WERI-Rb-1 (cell line): ENCODE data around the gene TPM3.
"Not testable (repeated sequence)": the region's sequence is repeated elsewhere in the genome, so short reads cannot be mapped to it uniquely, and the experiment has no call there.

Experiments used
- DNase-seq: peaks from one replicate; pipeline ENCODE4 v3.0.0-alpha.2; 2020
- H3K27ac ChIP-seq: fragments of 250-450 bp; sonication (Bioruptor Pico); 2 replicates; pipeline ENCODE4 v1.5.1; 2020; ENCODE audit warnings: mild to moderate bottlenecking, moderate library complexity
- H3K27me3 ChIP-seq: fragments of 250-450 bp; sonication (Bioruptor Pico); 2 replicates; pipeline ENCODE4 v1.5.1; 2021; ENCODE audit warnings: mild to moderate bottlenecking, low read depth, moderate library complexity; ENCODE audit not compliant: insufficient read depth, severe bottlenecking
- H3K36me3 ChIP-seq: fragments of 250-450 bp; sonication (Bioruptor Pico); 2 replicates; pipeline ENCODE4 v1.5.1; 2020; ENCODE audit warnings: mild to moderate bottlenecking, moderate library complexity
- H3K4me3 ChIP-seq: 2 replicates; pipeline ENCODE4 v1.5.1; 2011; ENCODE audit warnings: low read depth, mild to moderate bottlenecking, control low read depth, low read length
- H3K9me3 ChIP-seq: fragments of 250-450 bp; sonication (Bioruptor Pico); 2 replicates; pipeline ENCODE4 v1.5.1; 2021; ENCODE audit warnings: mild to moderate bottlenecking, moderate library complexity; ENCODE audit not compliant: severe bottlenecking
- CTCF ChIP-seq: IDR thresholded peaks from 2 replicates; pipeline ENCODE4 v1.5.1; 2011; ENCODE audit warnings: low read depth, mild to moderate bottlenecking, control low read depth, inconsistent platforms, low read length

Gene TPM3

DNA sequence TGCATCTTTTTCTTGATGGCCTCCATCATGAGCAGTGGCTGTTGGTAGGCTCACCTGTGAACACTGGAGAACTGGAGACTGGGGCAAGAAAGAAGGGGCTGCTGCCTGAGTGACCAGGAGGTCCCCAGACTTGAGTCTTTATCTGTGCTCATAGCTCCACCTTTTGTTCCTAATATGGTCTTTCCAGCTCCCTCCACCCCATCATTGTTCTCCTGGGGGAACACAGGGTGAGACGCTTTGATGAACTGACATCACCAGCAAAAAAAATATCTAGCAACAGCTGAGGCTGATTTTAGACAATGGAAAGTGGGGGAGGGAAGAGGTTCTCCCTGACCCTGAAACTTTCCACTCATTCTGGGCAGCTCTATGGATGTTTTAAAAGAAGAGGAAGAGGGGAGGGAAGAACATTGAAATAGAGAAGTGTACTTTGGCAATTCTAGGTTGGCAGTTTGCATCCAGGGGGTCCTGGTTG is at the start of gene TPM3:
TPM3 (minus strand) TSS at position 111 of the 472 bp plus-strand sequence; CDS start at position 29, 82 bp downstream.
- H3K36me3 ChIP-seq = no peaks in the 10 kb centered on the region
- peaks cover 2% of the 10 kb centered on the region for H3K9me3 ChIP-seq
- no peak for DNase-seq
- H3K27me3 ChIP-seq = peaks cover 38% of the 10 kb centered on the region
- no peak within 1 kb of the TSS for H3K4me3 ChIP-seq
- H3K27ac ChIP-seq = no peak within 1 kb of the TSS
- no peak for TF ChIP-seq CTCF

DNA sequence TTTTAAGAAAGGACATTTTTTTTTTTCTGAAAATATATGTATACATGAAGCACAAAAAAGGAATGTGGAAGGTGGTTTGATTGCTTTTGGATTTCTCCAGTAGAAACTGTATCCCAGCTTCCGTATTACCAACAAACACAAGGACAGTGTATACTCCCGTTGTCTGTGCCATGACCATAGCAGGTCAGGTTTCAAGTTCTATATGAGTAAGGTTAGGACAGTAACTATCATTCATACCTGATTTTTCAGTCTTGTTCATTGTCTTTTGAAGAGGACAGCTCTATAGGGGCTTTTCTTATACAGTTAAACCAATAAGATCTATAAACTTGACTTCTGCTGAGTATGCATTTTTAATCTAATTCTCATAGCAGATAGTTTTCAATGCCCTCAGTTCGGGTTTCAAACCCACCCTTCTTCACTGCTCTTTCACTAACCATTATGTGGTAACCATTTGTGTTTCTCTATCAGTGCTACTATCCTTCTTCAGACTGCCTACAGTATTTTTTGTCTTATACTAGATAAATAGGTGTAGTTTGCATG is 48.5 kb upstream of the TPM3 start:
- peaks cover 98% of the 10 kb centered on the region for H3K36me3 ChIP-seq
- DNase-seq = no peak
- H3K9me3 ChIP-seq = no peaks in the 10 kb centered on the region
- H3K27me3 ChIP-seq = no peaks in the 10 kb centered on the region
- TF ChIP-seq CTCF = no peak
- no peak overlapping the region for H3K27ac ChIP-seq
- no peak overlapping the region for H3K4me3 ChIP-seq

- DNase-seq = no peak
- no peak for TF ChIP-seq CTCF
- Histone ChIP-seq H3K9me3 (no peaks in the 10 kb centered on the region), H3K36me3 (peaks cover 98% of the 10 kb centered on the region), H3K4me3 (no peak overlapping the region), H3K27ac (no peak overlapping the region), H3K27me3 (no peaks in the 10 kb centered on the region)
Observed at GRCh38 chr1:154239491-154239890, 47.6 kb upstream of the TPM3 start.

GRCh38 chr1:154237880-154238506 is 46.1 kb upstream of the TPM3 start:
- H3K4me3 ChIP-seq = no peak overlapping the region

GRCh38 chr1:154237435-154237834 is 45.5 kb upstream of the TPM3 start:
- Histone ChIP-seq H3K4me3 (no peak overlapping the region), H3K9me3 (no peaks in the 10 kb centered on the region), H3K27ac (no peak overlapping the region), H3K36me3 (peaks cover 98% of the 10 kb centered on the region), H3K27me3 (no peaks in the 10 kb centered on the region)
- DNase-seq = no peak
- TF ChIP-seq CTCF = no peak

More at GRCh38 chr1:154237880-154238506, 46.1 kb upstream of the TPM3 start:
- Histone ChIP-seq H3K27ac (no peak overlapping the region), H3K36me3 (peaks cover 98% of the 10 kb centered on the region), H3K27me3 (no peaks in the 10 kb centered on the region), H3K9me3 (no peaks in the 10 kb centered on the region)
- DNase-seq = no peak
- TF ChIP-seq CTCF = no peak

DNA sequence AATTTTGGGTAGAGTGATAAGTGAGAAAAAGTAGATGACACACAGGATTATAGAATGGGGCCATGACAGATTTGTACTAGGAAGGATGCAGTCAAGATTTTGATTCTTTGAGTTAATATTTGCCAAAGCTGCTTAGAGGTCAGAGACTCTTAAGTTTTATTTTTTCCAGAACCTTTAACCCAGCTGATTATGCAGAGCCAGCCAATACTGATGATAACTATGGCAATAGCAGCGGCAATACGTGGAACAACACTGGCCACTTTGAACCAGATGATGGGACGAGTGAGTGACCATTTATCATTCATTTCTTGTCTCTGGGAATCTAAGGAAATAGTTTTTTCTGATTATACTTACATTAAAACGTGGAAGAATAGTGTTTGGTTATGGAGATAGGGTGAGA is 45.0 kb upstream of the TPM3 start:
- Histone ChIP-seq H3K36me3 (peaks cover 98% of the 10 kb centered on the region), H3K4me3 (no peak overlapping the region), H3K27ac (no peak overlapping the region), H3K27me3 (no peaks in the 10 kb centered on the region), H3K9me3 (no peaks in the 10 kb centered on the region)
- DNase-seq = no peak
- no peak for TF ChIP-seq CTCF

GRCh38 chr1:154233127-154233526 is 41.2 kb upstream of the TPM3 start:
- H3K4me3 ChIP-seq, H3K27ac ChIP-seq, H3K27me3 ChIP-seq, DNase-seq, H3K9me3 ChIP-seq: not testable (repeated sequence)
- peaks cover 100% of the 10 kb centered on the region for H3K36me3 ChIP-seq

DNA sequence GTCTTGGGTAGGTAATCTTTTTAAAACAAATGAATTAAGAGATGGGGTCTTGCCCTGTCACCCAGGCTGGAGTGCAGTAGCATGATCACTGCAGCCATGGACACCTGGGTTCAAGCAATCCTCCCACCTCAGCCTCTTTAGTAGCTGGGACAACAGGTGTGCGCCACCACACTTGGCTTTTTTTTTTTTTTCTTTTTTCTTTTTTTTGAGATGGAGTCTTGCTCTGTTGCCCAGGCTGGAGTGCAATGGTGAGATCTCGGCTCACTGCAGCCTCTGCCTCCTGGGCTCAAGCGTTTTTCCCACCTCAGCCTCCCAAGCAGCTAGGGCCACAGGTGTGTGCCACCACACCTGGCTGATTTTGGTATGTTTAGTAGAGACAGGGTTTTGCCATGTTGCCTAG is 39.2 kb upstream of the TPM3 start:
- H3K27ac ChIP-seq, DNase-seq: not testable (repeated sequence)
- peaks cover 100% of the 10 kb centered on the region for H3K36me3 ChIP-seq

More for the DNA sequence above, 39.2 kb upstream of the TPM3 start:
- H3K4me3 ChIP-seq, H3K27me3 ChIP-seq, H3K9me3 ChIP-seq: not testable (repeated sequence)
